HG02943 (cell line): Measurements from ENCODE around the gene UBFD1.
A peak's percentile ranks its signal among the peaks of the same experiment; 100 is the strongest.
"Not testable (repeated sequence)": the region's sequence is repeated elsewhere in the genome, so short reads cannot be mapped to it uniquely, and the experiment has no call there.

Experiments used
- ATAC-seq: cut with Tn5 transposase; IDR thresholded peaks from one replicate; pipeline ENCODE4 v1.9.1; 2021; ENCODE audit warnings: mild to moderate bottlenecking, low read depth, moderate library complexity; ENCODE audit not compliant: unreplicated experiment

UBFD1 gene

DNA sequence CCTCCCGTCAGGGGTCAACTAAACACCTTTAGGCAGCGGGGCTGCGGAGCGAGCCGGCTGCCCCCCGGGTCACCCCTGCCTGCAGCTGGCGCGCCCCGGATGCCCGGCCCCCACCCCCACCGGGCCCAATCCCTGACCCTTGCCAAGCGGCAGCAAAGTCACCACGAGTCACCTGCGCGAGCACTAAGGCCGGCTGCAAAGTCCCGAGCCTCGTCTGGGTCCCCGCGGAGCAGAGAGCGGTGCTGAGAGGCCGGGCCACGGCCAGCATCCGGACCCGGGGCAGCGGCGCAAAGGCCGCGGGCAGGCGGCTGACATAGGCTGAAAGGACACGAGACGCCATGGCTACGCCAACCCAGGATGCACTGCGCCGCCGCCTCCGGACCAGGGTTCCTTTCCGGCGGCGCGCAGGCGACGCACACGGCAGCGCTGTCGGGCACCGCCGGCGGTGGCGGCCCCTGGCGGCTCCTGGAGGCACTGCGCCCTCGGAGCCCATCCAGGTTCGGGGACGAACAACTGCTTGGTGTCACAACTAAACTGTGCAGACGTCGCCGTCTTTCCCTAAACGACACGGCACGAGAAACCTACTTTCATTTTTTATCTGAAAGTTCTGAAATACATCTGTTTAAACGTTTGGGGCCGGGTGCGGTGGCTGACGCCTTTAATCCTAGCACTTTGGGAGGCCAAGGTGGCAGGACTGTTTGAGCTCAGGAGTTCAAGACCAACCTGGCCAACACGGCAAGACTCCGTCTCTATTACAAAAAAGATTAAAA, 38.6 kb downstream of the UBFD1 start, which contains the start of gene NDUFAB1:
NDUFAB1 (minus strand) TSS at position 366 of the 770 bp plus-strand sequence; CDS start at position 340, 26 bp downstream.
- peak; percentile 85 for ATAC-seq

DNA sequence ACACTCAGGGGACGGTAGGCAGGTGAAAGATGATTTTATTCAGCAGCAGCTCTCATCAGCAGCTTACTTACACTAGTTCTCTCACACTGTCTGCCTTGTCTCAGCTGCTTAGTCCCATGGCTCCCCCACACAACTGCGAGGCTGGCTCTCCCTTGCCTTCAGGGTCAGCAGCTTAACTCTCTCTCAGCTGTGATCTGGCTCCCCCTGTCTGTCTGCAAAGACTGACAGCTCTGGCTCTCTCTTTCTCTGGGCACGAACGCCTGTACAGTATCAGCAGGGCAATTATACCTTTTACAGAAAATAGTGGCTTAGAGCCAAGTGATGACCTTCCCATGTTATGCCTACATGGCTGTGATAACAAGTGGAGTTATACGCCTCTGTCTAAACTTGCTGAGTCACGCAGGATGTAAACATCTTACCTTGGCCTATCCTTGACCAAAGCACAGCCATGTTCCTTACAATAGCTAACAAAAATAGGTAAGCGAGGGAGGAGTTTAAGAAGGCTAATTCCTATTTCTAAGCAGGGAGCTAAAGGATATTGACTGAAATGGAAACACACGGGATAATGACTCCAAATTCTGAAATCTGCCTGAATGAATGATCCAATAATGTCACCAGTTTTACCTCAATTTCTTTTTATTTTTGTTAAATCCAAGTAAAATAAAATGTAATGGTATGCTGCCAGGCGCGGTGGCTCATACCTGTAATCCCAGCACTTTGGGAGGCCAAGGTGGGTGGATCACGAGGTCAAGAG, 39.7 kb downstream of the UBFD1 start:
- ATAC-seq: no peak

DNA sequence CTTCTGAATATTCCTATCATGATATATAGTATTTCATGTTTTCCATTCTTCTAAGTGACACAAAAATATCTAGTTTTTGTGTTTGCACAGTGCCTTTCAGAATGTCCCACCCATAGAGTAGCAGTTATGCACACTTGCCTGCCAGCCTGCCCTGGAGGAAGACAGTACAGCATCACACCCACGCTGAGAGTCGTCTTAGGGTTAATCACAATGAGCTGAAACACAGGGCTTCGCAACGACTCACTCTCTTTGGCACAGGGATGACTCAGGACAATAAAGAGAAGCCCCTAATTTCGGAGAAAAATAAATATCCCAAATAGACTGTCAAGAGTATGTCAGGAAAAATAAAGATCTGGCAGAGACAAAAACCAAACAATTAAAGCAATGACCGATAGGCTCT, 50.2 kb downstream of the UBFD1 start:
- no peak for ATAC-seq

DNA sequence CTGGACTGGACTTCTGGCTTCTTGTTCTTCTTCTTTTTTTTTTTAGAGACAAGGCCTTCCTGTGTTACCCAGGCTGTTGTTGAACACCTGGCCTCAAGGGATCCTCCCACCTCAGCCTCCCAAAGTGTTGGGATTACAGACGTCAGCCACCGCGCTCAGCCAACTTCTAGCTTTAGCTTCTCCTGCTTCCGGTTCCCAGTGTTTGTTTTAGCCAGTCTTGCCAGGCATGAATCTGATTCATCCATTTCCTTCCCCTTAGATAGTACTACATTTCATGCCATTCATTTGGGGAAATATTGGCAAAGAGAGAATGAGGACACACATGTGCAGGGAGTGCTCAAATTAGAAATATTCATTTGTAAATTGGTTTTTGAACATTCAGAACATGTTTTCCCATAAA, 50.7 kb downstream of the UBFD1 start:
- no peak for ATAC-seq

DNA sequence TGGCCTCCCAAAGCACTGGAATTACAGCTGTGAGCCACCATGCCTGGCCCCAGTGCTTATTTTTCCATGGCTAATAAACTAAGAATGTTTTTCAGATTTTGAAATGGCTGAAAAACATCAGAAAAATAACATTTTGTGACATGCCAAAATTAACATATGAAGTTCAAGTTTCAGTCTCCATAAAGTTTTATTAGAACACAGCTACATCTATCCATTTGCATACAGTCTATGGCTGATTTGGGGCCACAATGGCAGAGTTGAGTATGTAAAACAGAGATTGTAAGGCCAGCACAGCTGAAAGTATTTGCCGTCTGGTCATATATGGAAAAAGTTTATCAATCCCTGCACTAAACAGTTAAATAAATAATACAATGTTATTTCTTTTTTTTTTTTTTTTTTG, 52.4 kb downstream of the UBFD1 start:
- no peak for ATAC-seq

DNA sequence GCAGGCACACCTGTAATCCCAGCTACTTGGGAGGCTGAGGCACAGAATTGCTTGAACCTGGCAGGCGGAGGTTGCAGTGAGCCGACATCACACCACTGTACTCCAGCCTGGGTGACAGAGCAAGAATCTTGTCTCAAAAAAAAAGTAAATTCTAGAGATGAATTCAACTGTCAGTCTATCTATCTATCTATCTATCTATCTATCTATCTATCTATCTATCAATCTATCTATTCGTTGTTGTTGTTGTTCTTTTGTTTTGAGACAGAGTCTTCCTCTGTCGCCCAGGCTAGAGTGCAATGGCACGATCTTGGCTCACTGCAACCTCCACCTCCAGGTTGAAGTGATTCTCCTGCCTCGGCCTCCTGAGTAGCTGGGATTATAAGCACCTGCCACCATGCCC, 53.4 kb downstream of the UBFD1 start:
- ATAC-seq: not testable (repeated sequence)

DNA sequence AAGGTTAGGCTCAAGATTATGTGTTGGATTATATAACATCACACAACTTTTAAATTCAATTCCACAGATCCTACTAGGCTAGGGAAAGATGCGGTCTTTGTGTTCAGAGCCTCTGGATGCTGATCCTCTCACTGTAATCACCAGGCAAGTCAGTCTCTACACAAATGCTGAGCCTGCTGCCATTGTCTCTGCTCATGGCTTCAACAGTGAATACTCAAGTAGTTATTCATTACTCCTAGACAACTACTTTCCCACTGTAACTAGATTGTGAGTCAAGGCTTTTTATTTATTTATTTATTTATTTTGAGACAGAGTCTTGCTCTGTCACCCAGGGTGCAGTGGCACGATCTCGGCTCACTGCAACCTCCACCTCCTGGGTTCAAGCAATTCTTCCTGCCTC, 54.4 kb downstream of the UBFD1 start:
- ATAC-seq: no peak

DNA sequence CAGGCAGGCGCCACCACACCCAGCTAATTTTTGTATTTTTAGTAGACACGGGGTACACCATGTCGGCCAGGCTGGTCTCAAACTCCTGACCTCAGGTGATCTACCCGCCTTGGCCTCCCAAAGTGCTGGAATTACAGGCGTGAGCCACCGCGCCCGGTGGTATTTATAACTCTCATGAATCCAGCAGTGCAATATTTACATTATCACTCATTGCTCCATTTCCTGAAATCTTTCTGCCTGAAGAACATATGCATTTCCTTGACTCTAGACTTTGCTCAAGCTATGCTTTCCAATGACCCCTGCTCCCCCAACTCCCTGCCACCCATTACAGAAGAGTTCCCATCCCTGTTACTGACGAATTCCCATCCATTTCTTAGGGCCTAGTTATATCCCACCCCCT, 58.3 kb downstream of the UBFD1 start:
- no peak for ATAC-seq
